HG03520 (cell line): ENCODE data around the gene KLHDC9.
A peak's percentile ranks its signal among the peaks of the same experiment; 100 is the strongest.

Source experiments
- ATAC-seq: cut with Tn5 transposase; IDR thresholded peaks from one replicate; pipeline ENCODE4 v1.9.1; 2021; ENCODE audit warnings: mild to moderate bottlenecking, moderate library complexity; ENCODE audit not compliant: unreplicated experiment

Gene KLHDC9

GRCh38 chr1:161128591-161129420 lies 30.6 kb downstream of the KLHDC9 start:
- ATAC-seq = no peak

DNA sequence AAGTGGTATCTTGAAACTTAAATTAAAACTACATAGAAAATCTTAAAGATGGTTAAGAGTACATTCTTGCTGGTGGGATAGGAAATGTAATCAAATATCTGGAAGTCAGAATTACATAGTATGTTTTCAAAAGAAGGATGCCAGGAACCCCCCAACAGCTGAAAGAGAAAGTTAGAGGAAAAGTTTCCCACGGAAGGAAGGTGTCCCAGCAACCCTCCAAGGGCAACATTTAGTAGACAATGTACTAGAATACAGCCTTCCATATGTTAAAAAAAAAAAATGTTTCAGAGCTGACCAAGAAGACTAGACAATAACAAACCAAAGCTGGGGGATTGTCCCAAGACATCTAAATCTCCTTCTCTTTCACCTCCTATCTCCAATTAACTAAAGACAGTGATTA lies 32.1 kb downstream of the KLHDC9 start:
- no peak for ATAC-seq

DNA sequence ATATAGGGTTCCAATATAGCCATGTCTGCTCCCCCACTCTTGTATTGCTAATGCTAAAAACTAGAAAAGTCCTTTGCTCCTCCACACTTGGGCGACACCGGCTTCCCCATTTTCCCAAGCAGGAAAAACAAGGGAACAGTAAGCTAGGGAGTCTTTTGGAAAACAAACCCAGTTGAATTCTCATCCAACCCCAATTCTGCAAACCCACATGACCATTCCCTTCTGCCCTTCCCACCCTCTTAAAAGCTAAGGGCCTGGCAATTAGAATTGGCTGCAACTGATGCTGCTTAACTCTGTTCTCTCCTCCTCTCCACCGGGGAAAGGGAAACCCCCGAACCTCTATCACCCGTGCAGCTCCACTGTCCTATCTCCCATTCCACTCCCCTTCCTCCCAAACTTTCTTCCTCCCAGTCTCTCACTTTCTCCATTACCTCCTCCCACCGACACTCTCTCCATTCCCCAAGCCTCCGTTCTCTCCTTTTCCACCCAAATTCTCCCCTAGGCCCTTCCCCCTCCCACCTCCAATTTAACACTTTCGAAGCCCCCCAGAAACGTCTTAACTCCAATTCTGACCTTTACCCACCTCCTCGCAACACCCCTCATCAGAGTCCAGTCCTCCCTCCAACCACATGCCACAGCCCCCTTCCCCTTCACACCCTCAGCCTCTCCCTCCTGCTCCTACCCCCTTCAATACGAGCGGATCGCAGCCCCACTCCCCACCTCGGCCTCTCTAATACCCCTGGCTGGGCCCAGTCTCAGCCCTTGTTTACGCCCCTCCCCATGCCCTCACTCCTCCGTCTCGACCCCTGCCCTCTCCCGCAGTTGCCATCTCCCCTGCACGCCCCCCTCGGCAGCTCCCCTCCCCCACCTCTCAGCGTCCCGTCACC lies 33.6 kb downstream of the KLHDC9 start:
- ATAC-seq = no peak

GRCh38 chr1:161132410-161133219 lies 34.5 kb downstream of the KLHDC9 start, which contains the start of gene DEDD:
TSS of gene DEDD (minus strand) at chr1:161132667. CDS start at chr1:161124462, 8,205 bp downstream.
- ATAC-seq = peak; percentile 90

DNA sequence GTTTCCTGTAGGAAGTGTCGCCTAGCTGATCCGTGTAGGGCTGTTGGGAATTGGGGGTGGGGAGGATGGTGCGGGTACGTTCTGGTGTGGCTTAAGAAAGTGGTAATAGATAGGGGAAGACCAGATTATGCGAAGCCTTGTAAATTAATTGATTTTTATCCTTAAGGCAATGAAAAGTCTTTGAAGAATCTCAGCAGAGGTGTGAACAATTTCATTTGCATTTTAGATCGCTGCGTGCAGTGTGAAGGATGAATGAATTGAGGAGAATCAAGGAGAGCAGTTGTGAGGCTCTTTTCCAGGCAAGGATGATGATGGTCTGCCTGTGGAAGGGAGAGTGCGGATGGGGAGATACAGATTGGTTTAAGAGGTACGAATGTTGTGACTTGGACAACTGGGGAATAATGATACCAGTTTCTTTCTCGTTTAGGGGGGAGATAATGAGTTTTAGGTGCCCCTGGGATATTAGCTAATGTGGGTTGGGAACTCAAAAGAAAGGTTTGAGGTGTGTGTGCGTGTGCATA lies 35.1 kb downstream of the KLHDC9 start:
- peak; percentile 7 for ATAC-seq

DNA sequence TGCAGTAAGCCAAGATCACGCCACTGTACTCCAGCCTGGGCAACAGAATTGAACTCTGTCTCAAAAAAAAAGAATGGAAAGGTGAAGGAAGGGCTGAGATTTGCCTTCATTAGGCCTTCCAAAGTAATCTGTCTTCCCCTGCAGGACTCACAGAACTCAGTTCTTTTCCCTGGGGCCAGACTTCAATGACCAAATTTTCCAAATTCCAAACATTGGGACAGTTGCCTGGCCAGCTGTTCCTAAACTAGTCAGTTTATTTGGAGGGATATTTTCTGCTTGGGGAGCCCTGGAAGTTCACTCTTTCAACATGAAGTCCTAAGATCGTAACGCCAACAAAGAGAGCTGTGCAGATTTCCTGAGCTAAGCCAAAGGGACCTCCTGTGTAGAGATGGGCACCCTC lies 39.7 kb downstream of the KLHDC9 start:
- ATAC-seq = no peak

DNA sequence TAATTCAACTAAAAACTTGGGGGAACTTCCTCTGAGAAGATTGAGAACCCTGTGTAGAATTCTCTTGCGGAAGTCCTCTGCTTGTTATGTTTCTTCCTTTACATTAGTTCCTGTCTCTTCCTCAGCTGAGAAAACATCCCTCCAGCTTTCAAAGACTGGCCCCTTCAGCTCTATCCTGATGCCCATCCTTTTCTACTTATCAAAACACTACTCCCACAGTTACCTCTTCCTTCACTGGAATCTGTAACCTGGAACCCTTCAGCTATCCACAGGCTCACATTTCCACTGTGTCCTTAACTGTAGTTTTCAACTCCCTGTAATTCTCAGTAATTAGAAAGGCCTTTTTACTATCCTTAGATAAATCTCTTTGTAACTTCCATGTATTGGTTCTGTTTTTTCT lies 40.3 kb downstream of the KLHDC9 start:
- ATAC-seq = no peak

GRCh38 chr1:161139766-161140165 lies 41.6 kb downstream of the KLHDC9 start:
- ATAC-seq = no peak

GRCh38 chr1:161140755-161141400 lies 42.7 kb downstream of the KLHDC9 start:
- no peak for ATAC-seq

- ATAC-seq = no peak
Observed at GRCh38 chr1:161145832-161146231, 47.7 kb downstream of the KLHDC9 start.
